ENCODE measurements around the gene QPRT.

- no peak for TF ChIP-seq POLR2A (IDR thresholded peaks at IDR 0.05; ENCODE audit: low read depth, low read length)
- TF ChIP-seq POLR2AphosphoS5 (IDR thresholded peaks at IDR 0.05; ENCODE audit: low read depth, low read length): no peak
- no peak for TF ChIP-seq TAF1 (IDR thresholded peaks at IDR 0.05; ENCODE audit: borderline replicate concordance, low read depth, low read length)
Observed at GRCh38 chr16:29730649-29731048, 51.7 kb downstream of the QPRT start.
